Activated effector memory CD4-positive, alpha-beta T cell treated with Interleukin-2 at 50 U/mL for 16 hours (primary cell): ENCODE measurements around the gene NDRG2.
"Not testable (repeated sequence)": the region's sequence is repeated elsewhere in the genome, so short reads cannot be mapped to it uniquely, and the experiment has no call there.

Experiments used
- DNase-seq: peaks from one replicate; pipeline ENCODE4 v3.0.0-alpha.2; 2020

NDRG2 gene

DNA sequence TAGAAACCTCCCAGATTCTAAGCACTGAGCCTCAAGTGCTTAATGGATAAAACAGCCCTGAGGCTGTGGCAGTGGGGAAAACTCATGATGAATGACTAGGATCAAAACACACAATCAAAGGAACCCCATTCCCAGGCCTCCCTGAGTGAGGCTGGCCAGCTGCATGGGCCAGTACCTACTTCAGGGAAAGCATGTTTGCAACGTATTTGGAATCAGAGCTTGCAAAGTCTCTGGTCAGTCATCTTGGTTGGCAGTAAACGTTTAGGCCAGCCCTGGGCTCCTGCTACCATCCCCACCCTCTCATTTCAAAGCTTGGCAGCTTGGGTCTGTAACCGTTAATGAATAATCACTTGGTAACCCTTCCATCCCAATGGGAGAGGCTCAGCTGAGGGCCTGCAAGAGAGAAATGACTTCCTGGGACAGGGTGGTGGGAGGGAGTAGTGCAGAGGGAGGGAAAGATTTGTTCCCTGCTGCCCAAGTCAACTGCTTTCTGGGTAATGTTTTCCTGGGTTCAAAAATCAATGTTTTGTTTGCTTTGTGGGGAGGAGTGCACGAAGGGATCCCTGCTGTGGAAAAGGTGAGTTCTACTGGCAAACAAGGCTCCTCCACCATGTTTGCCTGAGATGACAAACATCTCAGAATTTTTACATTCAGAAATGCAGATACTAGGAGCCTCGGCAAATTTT lies 30.7 kb upstream of the NDRG2 start:
- no peak for DNase-seq

DNA sequence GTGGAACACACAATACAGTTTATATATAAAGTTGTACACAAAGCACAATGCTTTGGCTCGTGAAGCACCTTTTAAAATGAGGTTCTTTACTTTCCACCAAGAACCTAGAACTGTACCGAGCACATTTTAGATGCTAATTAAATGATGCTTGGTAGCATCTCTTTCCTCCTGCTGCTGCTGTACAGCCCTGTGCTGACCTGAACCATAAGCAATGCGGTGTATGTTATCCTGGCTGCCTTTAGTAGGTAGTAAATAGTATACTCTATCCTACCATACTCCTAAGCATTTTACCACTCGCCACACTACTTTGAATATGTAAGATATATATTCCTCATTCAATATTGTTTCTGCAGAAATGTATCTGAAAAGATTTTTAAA lies 29.9 kb upstream of the NDRG2 start:
- DNase-seq = no peak

DNA sequence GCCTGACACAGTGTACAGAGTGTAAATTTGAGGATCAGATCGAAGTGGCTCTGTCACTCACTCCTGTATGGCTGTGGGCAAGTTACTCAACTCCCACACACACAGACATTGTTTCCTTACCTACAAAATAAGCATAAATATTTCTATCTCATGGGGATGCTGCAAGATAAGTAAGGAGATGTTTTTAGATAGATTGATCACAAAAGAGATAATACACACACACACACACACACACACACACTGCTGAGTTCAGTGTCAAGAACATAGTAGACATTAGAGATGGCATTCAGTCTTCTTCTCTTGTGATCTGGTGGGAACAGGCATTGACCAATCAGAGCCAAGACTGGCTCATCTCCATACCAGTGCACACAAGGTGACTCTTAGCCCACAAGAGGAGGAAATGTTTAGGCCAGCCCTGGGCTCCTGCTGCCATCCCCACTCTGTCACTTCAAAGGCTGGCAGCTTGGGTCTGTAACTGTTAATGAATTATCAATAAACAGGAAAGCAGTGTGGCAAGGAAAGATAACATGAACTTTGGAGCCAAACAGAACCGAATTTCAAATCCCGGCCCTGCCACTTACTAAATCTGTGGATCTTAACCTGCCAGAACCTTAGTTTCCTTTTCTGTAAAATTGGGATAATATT lies 29.4 kb upstream of the NDRG2 start:
- DNase-seq = no peak

DNA sequence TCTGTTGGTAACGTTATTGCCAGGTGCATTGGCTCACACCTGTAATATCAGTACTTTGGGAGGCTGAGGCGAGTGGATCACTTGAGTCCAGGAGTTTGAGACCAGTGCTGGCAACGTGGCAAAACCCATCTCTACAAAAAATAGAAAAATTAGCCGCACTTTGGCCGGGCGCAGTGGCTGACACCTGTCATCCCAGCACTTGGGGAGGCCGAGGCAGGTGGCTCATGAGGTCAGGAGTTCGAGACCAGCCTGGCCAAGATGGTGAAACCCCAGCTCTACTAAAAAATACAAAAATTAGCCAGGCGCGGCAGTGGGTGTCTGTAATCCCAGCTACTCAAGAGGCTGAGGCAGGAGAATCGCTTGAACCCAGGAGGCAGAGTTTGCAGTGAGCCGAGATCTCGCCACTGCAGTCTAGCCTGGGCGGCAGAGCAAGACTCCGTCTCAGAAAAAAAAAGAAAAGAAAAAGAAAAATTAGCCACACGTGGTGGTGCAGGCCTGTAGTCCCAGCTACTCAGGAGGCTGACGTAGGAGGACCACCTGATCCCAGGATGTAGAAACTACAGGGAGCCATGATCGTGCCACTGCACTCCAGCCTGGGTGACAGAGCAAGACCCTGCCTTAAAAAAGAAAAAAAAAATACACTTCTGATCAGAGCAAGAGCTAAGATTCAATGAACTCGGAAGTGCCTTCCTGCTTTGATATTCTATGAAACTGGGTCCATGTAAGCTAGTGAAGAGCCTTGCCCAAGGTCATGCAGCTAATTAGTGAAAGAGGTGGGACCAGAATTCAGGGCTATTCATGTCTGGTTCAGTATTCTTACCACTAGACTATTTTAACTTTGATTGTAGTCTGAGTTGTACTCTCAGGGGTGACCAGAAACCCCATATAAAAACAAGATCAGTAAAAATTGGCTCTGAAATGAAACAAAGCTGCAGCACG lies 28.6 kb upstream of the NDRG2 start:
- no peak for DNase-seq

DNA sequence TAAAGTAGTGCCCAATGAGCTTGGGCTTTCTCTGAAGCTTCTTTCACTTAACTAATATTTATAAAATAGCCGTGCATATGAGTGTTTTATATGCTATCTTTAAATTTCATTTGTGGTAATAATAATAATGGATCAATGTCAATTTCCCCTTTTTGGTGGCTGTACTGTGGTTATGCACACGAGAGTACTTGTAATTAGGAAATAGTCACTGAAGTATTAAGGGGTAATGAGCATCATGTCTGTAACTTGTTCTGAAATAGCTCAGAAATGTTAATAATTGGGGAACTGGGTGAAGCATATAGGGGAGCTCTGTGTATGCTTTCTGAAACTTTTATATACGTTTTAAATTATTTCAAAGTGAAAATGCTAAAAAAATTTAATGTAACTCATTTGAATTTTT lies 25.7 kb upstream of the NDRG2 start:
- DNase-seq = no peak

DNA sequence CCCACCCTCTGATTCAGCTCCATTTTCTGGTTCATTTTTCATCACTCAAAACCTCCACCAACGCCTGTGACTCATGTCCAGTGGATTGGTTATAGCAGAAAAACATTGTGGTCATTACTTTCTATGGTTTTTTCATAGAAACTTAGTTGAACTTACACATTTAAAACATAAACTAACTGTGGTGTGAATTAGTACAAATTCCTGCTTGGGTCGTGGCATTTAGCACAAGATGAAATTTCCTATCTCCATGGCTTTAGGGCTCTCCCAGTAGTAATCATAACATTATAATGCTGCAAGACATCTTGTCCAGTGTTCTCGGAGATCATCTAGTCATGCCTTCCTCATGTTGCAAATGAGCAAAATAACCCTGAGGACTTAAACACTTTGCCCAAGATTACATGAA lies 24.4 kb upstream of the NDRG2 start:
- DNase-seq = no peak

DNA sequence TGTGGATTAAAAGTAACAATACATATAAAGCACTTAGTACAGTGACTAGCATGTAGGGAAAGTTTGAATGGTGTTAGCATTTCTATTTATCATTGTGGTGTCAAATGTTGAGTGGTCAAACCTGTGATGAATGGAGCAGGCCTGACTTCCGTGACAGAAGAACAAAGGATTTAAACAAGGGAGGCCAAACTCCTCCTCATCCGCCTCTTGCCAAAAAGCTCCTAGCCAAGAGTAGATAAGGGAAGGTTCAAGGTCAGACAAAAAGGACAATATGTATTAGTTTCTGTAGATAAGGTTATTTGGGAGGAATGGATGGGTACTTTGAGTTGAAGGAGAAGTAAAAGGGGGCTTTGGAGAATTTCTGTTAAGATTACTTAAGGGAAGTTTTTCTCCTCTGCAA lies 23.8 kb upstream of the NDRG2 start:
- DNase-seq = no peak

DNA sequence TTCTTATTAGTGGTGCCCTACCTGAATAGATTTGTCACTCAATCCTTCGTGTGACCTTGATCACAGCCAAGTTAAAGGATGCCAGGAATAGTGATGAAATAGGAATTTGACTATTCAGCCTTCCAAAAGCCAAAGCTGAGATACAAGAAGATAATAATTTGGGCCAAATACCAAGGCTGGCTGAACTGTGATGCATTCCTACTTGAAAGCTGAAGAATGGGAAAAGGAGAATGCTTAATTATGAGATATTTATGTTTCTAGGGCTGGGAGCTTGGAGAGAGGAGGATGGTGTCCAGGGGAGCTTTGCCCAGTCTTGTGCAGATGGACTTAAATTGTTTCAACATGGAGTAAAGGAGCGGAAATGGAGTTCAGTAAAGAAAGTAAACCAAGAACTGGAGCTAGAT lies 22.5 kb upstream of the NDRG2 start:
- DNase-seq = no peak

DNA sequence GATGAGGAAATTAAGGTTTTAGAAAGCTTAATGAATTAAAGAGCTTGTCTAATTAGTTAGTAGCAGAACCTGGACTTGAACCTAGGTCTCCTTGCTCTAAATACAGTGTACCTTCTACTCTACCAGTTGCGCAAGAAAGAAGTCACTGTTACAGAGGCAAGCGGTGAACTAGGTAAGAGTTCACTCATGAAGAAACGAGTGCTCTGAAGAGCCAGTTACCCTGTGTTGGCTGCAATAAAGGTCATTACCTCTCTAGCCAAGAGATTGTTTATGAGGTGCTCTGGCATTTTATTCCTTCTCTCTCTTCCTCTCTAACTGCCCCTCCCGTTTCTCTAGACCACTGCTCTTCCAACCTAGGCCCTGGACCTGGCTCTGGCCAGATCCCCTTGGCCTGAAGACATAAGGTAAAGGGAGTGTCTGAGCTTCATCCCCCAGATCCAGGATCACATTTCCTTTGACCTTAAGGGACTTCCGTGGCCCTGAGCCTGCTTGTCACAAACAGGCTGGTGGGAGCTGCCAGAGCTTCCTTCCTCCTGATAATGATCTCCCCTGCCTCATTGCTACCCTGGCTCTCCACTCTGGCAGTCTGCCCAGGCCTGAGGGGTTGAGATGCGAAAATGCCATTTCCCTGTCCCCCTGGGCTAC lies 19.2 kb upstream of the NDRG2 start:
- peak; percentile 18 for DNase-seq

DNA sequence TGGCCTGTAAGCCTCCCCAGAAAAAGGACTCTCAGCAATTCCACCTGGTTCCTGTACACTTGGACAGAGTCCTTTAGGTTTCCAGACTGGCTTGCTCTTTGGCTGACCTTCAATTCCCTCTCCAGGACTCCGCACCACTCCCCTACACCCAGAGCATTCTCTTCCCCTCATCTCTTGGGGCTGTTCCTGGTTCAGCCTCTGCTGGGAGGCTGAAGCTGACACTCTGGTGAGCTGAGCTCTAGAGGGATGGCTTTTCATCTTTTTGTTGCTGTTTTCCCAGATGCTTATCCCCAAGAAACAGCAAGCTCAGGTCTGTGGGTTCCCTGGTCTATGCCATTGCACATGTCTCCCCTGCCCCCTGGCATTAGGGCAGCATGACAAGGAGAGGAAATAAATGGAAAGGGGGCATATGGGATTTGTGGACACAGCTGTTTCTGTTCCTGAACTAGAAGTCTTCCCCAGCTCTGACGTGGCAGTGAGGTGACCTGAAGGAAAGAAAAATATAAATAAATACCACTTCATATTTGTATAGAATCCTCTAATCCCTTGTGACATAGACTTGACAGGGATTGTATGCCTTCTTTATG lies 18.6 kb upstream of the NDRG2 start:
- no peak for DNase-seq

DNA sequence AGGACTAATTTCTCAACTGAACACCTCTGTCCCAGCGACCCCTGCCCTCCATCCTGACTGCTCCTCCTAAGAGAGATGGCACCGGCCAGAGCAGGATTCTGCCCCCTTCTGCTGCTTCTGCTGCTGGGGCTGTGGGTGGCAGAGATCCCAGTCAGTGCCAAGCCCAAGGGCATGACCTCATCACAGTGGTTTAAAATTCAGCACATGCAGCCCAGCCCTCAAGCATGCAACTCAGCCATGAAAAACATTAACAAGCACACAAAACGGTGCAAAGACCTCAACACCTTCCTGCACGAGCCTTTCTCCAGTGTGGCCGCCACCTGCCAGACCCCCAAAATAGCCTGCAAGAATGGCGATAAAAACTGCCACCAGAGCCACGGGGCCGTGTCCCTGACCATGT lies 18.1 kb upstream of the NDRG2 start:
- no peak for DNase-seq

DNA sequence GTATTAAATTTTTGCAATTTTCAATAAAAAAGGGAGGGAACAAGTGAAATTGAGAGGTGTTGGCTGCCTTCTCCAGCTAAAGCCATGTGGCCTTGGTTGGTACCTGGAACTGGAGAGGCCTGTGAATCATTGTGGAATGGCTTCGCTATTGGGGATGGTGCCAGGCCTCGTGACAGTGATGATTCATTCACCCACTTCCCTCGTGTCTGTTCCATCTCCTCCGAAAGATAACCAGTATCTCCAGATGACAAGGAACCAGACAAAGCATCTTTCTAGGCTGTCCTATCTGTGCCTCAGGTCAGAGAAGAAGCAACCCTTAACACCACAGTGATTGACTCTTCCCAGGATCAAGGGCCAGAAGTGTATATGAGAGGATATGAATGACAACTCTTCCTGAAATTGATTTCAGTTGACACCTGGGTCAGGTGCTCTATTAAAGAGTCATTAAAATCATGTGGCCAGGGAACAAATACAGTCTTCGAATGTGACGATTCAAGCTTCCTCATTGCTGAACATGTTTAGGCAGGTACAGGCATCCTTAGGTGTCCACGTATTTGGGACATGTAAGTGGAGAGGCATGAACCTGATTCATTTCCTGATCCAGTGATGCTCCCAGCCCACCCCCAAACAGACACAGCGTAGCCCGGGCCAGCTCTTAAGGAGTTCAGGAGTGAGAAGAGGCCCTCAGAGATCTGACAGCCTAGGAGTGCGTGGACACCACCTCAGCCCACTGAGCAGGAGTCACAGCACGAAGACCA lies 17.0 kb upstream of the NDRG2 start, which contains the start of gene RNASE7:
RNASE7 (plus strand) TSS at position 687 of the 758 bp plus-strand sequence. CDS start 631 bp downstream, outside the sequence.
- DNase-seq = no peak

DNA sequence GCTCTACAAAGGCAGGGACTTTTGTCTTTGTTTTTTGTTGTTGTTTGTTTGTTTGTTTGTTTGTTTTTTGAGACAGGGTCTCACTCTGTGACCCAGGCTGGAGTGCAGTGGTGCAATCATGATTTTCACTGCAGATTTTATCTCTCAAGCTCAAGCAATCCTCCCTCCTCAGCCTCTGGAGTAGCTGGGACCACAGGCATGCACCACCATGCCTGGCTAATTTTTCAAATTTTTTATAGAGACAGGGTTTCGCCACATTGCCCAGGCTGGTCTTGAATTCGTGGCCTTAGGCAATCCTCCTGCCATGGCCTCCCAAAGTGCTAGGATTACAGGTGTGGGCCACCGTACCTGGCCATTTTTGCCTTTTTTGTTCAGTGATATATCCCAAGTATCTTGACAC lies 16.1 kb upstream of the NDRG2 start:
- DNase-seq = not testable (repeated sequence)

DNA sequence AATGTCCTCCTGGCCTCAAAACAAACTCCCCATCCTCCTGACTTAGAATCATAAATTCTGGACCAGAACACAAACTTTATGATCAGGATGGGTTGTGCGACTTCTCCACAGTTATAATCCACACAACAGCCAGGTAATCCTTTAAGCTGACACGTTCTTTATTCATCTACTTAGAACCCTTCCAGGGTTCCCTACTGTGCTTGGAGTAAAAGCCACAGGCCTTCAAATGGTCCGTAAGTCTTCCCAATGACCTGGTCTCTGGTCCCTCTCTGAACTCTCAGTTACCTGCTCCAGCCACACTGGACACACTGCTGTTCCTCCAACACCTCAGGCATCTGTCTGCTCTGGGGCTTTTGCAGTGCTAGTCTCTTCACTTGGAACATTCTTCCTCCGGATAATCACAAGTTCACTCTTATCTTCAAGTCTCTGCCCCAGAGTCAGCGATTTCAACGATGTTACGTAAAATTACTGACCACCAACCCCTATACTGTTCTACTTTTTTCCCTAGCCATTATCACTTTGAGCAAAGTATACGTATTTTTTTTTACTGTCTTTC lies 15.6 kb upstream of the NDRG2 start:
- no peak for DNase-seq

DNA sequence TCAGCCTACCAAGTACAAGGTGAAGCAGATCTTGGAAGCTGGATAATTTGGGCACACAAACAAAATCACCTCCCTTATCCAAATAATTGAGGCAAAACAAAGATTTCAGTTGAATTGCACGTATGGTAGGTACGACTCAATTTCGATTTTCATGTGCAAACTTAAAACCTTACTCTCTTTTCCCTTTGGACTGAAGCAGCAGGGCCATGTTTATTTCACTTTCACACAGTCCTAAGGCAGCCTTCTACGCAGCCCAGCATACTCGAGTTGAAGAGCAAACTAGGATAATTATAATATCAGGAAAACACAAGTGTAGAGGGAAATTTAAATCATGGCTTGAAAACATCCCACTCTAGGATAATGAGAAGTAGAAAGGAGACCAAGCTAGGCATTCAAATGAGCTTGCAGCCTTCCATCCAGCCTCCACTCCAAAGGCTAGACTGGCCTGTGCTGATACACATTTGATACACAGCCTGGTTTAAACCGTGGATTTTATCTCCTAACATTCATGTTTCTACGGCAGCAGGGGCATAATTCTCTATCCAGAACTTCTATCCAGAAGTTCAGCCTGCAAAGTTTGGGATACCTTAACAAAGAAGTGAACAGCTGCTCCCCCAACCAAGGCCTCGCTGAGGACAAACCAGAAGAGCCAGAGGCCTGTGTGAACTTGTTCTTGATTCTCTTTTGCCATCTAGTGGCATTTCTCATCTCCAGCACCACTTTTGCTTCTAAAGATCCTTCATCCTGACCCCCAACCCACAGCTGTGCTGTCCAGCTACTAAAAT lies 14.9 kb upstream of the NDRG2 start:
- no peak for DNase-seq

DNA sequence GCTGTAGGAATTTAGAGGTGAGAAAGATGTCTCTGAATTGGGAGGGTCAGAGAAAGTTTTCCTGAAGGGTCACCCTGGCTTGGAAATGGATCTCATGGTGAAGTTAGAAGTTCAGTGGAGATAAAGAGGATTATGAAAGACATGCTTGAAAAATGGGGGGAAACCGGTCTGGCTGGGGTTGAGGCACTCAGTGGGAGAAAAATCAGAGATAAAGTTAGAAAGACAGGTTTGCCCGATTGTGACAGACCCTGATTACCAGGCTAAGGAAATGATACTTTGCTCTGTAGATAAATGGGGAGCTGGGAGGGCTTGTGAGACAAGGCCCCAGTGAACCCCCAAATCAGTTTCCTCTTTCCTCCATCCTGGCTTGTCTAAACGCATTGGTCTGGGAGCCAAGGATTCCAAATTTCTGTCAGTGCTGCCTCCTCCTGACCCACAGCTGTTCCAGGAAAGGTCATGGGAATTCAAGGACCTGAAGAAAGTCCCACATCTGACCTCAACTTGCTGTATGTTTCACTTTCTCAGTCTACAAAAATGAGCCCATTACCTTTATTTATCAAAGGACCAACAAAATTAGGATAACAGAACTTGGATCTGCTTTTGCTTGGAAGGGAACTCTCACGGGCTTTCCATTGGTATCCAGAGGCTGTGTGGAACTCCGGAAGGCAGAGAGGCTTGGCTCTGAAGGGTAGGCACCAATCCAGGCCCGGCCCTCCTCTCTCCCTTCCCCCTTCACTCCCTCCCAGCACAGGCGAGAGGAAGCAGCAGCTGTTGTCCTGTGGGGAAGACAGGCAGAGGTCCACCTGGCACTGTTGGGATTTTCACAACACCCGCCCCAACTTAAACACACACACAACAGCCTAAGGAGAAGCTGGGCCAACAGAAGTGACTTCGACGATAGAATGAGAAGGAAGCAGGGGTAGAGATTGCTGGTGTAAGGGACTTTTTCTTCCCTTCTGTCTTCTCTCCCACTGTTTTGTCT lies 13.9 kb upstream of the NDRG2 start:
- no peak for DNase-seq

DNA sequence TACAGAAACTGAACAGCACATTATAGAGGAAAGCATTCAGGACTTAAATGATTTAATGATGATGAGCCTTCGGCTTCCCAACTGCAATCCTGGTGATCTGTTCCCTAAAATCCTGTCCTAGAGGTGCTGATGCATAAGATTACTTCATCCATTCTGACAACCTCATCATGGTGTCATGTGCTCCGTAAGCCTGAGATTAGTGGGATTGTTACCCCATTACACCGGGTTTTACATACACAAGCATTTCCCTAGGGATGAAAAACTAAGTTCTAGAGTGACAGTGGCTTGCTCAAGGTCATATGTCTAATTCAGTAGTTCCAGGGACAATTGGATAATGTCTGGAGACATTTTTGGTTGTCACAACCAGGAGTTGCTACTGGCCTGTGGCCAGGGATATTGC lies 12.3 kb upstream of the NDRG2 start:
- DNase-seq = no peak

DNA sequence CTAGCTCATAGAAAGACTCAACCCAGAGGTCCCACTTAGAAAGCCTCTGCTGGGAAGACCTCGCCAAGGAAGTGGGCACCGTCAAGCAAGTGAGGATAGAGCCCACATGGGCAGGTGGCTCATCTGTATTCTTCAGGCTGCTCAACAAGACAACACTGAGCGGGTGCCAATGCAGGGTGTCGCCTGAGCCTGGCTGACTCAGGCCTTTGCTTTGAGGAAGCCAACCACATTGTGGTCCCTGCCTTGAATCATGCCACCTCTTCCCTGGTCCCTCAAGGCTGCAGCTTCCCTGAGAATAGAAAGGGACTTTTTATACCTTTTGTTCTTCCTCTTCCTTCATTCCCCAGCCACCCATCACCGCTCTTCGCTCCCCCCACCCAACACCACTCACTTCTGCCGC lies 11.9 kb upstream of the NDRG2 start:
- DNase-seq = no peak

DNA sequence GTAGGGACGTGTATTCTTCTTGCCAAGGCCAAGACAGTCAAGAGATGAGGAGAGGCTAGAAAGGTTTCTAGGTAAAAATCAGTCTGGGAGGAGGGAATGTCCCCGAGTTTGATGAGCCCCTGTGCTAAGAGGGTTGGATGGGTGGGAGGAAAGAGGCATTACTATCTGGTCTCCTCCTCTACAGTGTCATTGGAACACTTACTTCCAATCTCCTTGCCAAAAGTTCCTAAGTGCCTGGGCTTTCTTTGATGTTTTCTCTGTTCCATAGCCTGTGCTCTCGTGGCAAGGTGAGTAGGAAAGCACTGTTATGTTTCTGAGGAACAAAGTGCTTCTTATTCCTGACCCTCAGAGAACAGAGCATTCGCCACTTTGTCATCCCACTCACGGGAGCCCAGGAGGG lies 9.8 kb upstream of the NDRG2 start, which contains the start of gene RNASE13:
RNASE13 (minus strand) TSS at position 101 of the 400 bp plus-strand sequence. CDS start 519 bp downstream, outside the sequence.
- no peak for DNase-seq
